Endothelial cell of umbilical vein (primary cell): Measurements from ENCODE around the gene PINK1. TPM values are rescaled to one million over a fixed set of nuclear protein-coding genes. Genes with fewer than 3 reads are reported as not detected.

Experiments
- BruUV-seq: library from RNA; stranded (reverse); fragments of 400-500 nt; replicated peaks from 2 replicates; lab custom pipeline; 2021; lab: Mats Ljungman, UMichigan
- CTCF ChIA-PET: fragments of 300-600, 350-600 bp; sonication (Branson Sonifier 250); formaldehyde crosslinking; loops from one replicate; lab custom pipeline; 2021; ENCODE audit warnings: antibody characterized with exemption, inconsistent platforms; lab: Charles Lee
- POLR2A ChIA-PET: fragments of 300-600, 350-600 bp; sonication (Branson Sonifier 250); formaldehyde crosslinking; loops from one replicate; lab custom pipeline; 2021; ENCODE audit warnings: antibody characterized with exemption, inconsistent platforms; lab: Charles Lee
- DNase-seq: peaks from one replicate; pipeline ENCODE4 v3.0.0-alpha.2; 2011; ENCODE audit warnings: low read depth, low spot score
- FAIRE-seq: peaks from 2 replicates; lab custom pipeline; 2011; peaks lifted over from hg19 to GRCh38; lab: Jason Lieb, UNC
- H2AFZ ChIP-seq: 2 replicates; pipeline ENCODE4 v1.6.0; 2012; ENCODE audit warnings: low read depth, low read length, control low read depth, inconsistent platforms
- H3K27ac ChIP-seq: 2 replicates; pipeline ENCODE4 v1.5.1; 2011; ENCODE audit warnings: low read depth, mild to moderate bottlenecking, control low read depth, low read length, moderate library complexity; ENCODE audit not compliant: insufficient read depth
- H3K27me3 ChIP-seq, 2 experiments: 2 replicates each; pipeline versions ENCODE4 v1.6.0 to v1.6.1; 2011; ENCODE audit warnings: low read length in 2 of 2, mixed read lengths in 1 of 2; ENCODE audit not compliant: control insufficient read depth in 2 of 2, insufficient read depth in 2 of 2
- H3K36me3 ChIP-seq, 2 experiments: 2 replicates in 1 of 2; 3 replicates in 1 of 2; pipeline ENCODE4 v1.5.1; 2011; ENCODE audit warnings: low read length in 2 of 2, mild to moderate bottlenecking in 1 of 2, moderate library complexity in 1 of 2; ENCODE audit not compliant: control insufficient read depth in 2 of 2, insufficient read depth in 2 of 2; ENCODE audit errors: extremely low read depth in 1 of 2
- H3K4me1 ChIP-seq: 3 replicates; pipeline ENCODE4 v1.5.1; 2011; ENCODE audit warnings: mild to moderate bottlenecking, low read length; ENCODE audit not compliant: control insufficient read depth, insufficient read depth; ENCODE audit errors: extremely low read depth
- H3K4me2 ChIP-seq: 2 replicates; pipeline ENCODE4 v1.6.1; 2011; ENCODE audit warnings: low read length, control low read depth, mixed read lengths; ENCODE audit not compliant: insufficient read depth
- H3K4me3 ChIP-seq, 3 experiments: fragments of 200-600 bp in 1 of 3; sonication (generic), shearing (Covaris generic) in 1 of 3; replicated peaks in 1 of 3; 2 replicates each; pipeline ENCODE4 v1.5.1; 2011 to 2016; ENCODE audit warnings: control low read depth in 3 of 3, low read length in 3 of 3, mild to moderate bottlenecking in 2 of 3, inconsistent platforms in 1 of 3, low read depth in 1 of 3, moderate library complexity in 1 of 3; ENCODE audit not compliant: insufficient read depth in 1 of 3
- H3K79me2 ChIP-seq: 2 replicates; pipeline ENCODE4 v1.6.0; 2012; ENCODE audit warnings: low read length, inconsistent platforms; ENCODE audit not compliant: control insufficient read depth, insufficient read depth
- H3K9ac ChIP-seq: replicated peaks from 2 replicates; pipeline ENCODE3; 2011; ENCODE audit warnings: low read length, control low read depth; ENCODE audit not compliant: insufficient read depth; ENCODE audit errors: extremely low read depth
- H3K9me1 ChIP-seq: replicated peaks from 3 replicates; pipeline ENCODE4 v1.6.0; 2011; ENCODE audit warnings: mild to moderate bottlenecking, low read length; ENCODE audit not compliant: control insufficient read depth, insufficient read depth; ENCODE audit errors: extremely low read depth
- H3K9me3 ChIP-seq: replicated peaks from 2 replicates; pipeline ENCODE4 v1.5.1; 2012; ENCODE audit warnings: low read length, inconsistent platforms; ENCODE audit not compliant: control insufficient read depth, insufficient read depth
- H4K20me1 ChIP-seq: replicated peaks from 2 replicates; pipeline ENCODE3; 2011; ENCODE audit warnings: mild to moderate bottlenecking, low read length; ENCODE audit not compliant: control insufficient read depth, insufficient read depth; ENCODE audit errors: extremely low read depth
- EZH2 ChIP-seq: IDR thresholded peaks from 2 replicates; pipeline ENCODE4 v1.6.1; 2012; ENCODE audit warnings: borderline replicate concordance, low read depth, mild to moderate bottlenecking, moderate library complexity, low read length, inconsistent platforms; ENCODE audit not compliant: severe bottlenecking
- FOS ChIP-seq: IDR thresholded peaks from 2 replicates; pipeline ENCODE4 v1.6.1; 2011; ENCODE audit warnings: mild to moderate bottlenecking, low read length, moderate library complexity, borderline replicate concordance; ENCODE audit not compliant: insufficient read depth
- GATA2 ChIP-seq: IDR thresholded peaks from 2 replicates; pipeline ENCODE4 v1.7.0; 2011; ENCODE audit warnings: low read depth, mild to moderate bottlenecking, moderate library complexity, mixed read lengths, low read length; ENCODE audit not compliant: insufficient read length, insufficient read depth
- JUN ChIP-seq: IDR thresholded peaks from 2 replicates; pipeline ENCODE4 v1.6.1; 2011; ENCODE audit warnings: borderline replicate concordance, low read depth; ENCODE audit not compliant: insufficient read length, insufficient read depth
- MYC ChIP-seq: IDR thresholded peaks from one replicate; pipeline ENCODE4 v1.6.1; 2011; ENCODE audit warnings: mild to moderate bottlenecking, low read depth, low read length
- POLR2A ChIP-seq: IDR thresholded peaks from 2 replicates; pipeline ENCODE4 v1.6.1; 2012; ENCODE audit warnings: low read depth, mild to moderate bottlenecking, control low read depth, low read length
- POLR2AphosphoS5 ChIP-seq: IDR thresholded peaks from 2 replicates; pipeline ENCODE4 v1.6.1; 2012; ENCODE audit warnings: low read depth, mild to moderate bottlenecking, control low read depth, low read length, moderate library complexity; ENCODE audit not compliant: insufficient read depth
- dilution Hi-C: fragments of 300-500 bp; cut with MboI; formaldehyde crosslinking; loops from one replicate; pipeline ENCODE4 v1.15.0; 2019; ENCODE audit warnings: low sequenced_read_pairs; ENCODE audit not compliant: extremely low pct_ligation_motif_present
- intact Hi-C: fragments of 100-400 bp; cut with micrococcal nuclease; formaldehyde crosslinking; loops from one replicate; pipeline ENCODE4 v1.10.0; 2022
- polyA plus RNA-seq, 4 experiments: library from polyadenylated mRNA; depleted of rRNA in 3 of 4; stranded (reverse) in 3 of 4; unstranded in 1 of 4; fragments of >200 nt; gene quantifications; 2 replicates each; pipeline versions ENCODE4 v1.2.1 to v1.2.3, GENCODE V29; 2011 to 2012; ENCODE audit warnings: missing spikeins in 1 of 4
- total RNA-seq: library from RNA; stranded (reverse); gene quantifications from 2 replicates; pipeline ENCODE4 v1.2.3, GENCODE V29; 2021
- TF ChIP-seq, protein P1 (sequence below), 2 donors: IDR thresholded peaks; 1 replicate in 1 of 2; 2 replicates in 1 of 2; pipeline ENCODE4 v1.5.1; 2011; ENCODE audit warnings: low read length in 2 of 2, mild to moderate bottlenecking in 2 of 2, moderate library complexity in 2 of 2, control low read depth in 1 of 2, inconsistent platforms in 1 of 2, low read depth in 1 of 2; ENCODE audit not compliant: insufficient read depth in 1 of 2; ENCODE audit errors: extremely low read depth in 1 of 2
- TF ChIP-seq, protein P2 (sequence below): IDR thresholded peaks from 2 replicates; pipeline ENCODE4 v1.6.1; 2011; ENCODE audit not compliant: insufficient read depth, insufficient read length

The PINK1 gene
- total and polyA plus RNA-seq, 2 donors (not counting 3 experiments of a cell fraction or from before 2014, with no cell fraction given), result 27.3 to 27.9 TPM

DNA sequence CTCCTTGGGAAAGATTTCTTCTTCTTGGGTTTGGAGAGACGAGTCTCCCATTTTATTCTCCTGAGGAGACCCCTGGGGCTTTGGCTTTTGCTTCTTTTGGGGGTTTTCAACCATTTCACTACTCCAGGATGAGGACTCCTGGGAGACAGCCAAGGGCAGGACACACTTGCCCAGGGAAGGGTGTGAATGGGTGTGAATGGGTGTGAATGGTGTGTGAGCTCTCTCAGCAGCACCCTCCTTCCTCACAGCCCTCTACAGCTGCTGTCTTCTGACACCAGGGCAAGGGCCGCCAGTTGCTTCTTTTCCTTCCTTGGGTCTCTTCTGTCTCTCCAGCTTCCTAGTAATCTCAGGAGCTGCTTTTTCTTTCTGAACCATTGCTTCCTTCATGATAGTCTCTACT, 60.4 kb downstream of the PINK1 start:
- no peak for TF ChIP-seq GATA2
- TF ChIP-seq EZH2, result no peak
- no peak for TF ChIP-seq JUN
- TF ChIP-seq, protein P1, sequence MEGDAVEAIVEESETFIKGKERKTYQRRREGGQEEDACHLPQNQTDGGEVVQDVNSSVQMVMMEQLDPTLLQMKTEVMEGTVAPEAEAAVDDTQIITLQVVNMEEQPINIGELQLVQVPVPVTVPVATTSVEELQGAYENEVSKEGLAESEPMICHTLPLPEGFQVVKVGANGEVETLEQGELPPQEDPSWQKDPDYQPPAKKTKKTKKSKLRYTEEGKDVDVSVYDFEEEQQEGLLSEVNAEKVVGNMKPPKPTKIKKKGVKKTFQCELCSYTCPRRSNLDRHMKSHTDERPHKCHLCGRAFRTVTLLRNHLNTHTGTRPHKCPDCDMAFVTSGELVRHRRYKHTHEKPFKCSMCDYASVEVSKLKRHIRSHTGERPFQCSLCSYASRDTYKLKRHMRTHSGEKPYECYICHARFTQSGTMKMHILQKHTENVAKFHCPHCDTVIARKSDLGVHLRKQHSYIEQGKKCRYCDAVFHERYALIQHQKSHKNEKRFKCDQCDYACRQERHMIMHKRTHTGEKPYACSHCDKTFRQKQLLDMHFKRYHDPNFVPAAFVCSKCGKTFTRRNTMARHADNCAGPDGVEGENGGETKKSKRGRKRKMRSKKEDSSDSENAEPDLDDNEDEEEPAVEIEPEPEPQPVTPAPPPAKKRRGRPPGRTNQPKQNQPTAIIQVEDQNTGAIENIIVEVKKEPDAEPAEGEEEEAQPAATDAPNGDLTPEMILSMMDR (IDR thresholded peaks at IDR 0.05; ENCODE audit: extremely low read depth in 1 of 2, insufficient read depth in 1 of 2, low read depth in 1 of 2, low read length in 2 of 2), result no peak
- TF ChIP-seq FOS, result no peak
- TF ChIP-seq, protein P2, sequence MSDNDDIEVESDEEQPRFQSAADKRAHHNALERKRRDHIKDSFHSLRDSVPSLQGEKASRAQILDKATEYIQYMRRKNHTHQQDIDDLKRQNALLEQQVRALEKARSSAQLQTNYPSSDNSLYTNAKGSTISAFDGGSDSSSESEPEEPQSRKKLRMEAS, result no peak
- TF ChIP-seq POLR2AphosphoS5, result no peak
- TF ChIP-seq POLR2A, result no peak
- no peak for TF ChIP-seq MYC
- no peaks in the 10 kb centered on the region for H3K36me3 ChIP-seq
- no peaks in the 10 kb centered on the region for H4K20me1 ChIP-seq
- ChIA-PET CTCF (interaction anchor here (2.9 kb wide), 1 partner anchor 502 kb away, joined by 22 read pairs; no protein-coding TSS in a partner anchor), POLR2A (interaction anchor here (0.7 kb wide), 1 partner anchor 31 kb away, joined by 5 read pairs; no protein-coding TSS in a partner anchor)
- H3K9me3 ChIP-seq, result no peaks in the 10 kb centered on the region
- no peak for DNase-seq
- no peak overlapping the region for H3K9ac ChIP-seq
- H3K4me1 ChIP-seq, result peaks cover 4% of the 10 kb centered on the region
- H3K4me3 ChIP-seq, result no peak overlapping the region
- no peaks in the 10 kb centered on the region for H3K27me3 ChIP-seq
- H2AFZ ChIP-seq, result no peak overlapping the region
- no peak overlapping the region for H3K27ac ChIP-seq
- no peak overlapping the region for H3K4me2 ChIP-seq
- H3K79me2 ChIP-seq, result no peaks in the 10 kb centered on the region
- dilution Hi-C loops, result no loop called here
- no TSS peak for BruUV-seq
- intact Hi-C loops, result loop anchor here (10.0 kb wide), 1 partner anchor 381 kb away; no protein-coding TSS in a partner anchor
- H3K9me1 ChIP-seq, result no peaks in the 10 kb centered on the region
- no peak for FAIRE-seq
